Mucosa of gallbladder (tissue), 1 donor: Measurements from ENCODE around the gene TGOLN2. TPM values are rescaled to one million over a fixed set of nuclear protein-coding genes. Genes with fewer than 3 reads are reported as not detected.

Experiments
- total RNA-seq: library from RNA; stranded (reverse); gene quantifications from one replicate; pipeline ENCODE4 v1.2.1, GENCODE V29; 2021
- donor health status: DM: no; HTN: no; CAD: no.

The TGOLN2 gene
- total RNA-seq, 1 donor from 2014 or later, result 237 TPM

Other genes with a start within 250 kb of the TGOLN2 start
- 7.6 TPM for gene TCF7L1, start 194.6 kb downstream of the TGOLN2 start, total RNA-seq
- 86.4 TPM for gene RETSAT, start 26.5 kb upstream of the TGOLN2 start, total RNA-seq
- 30.3 TPM for gene ELMOD3, start 26.8 kb upstream of the TGOLN2 start, total RNA-seq
- gene CAPG, start 82.4 kb upstream of the TGOLN2 start, total RNA-seq, result 125 TPM
- gene SH2D6, start 90.7 kb upstream of the TGOLN2 start, total RNA-seq, result 9.9 TPM
- 262 TPM for gene MAT2A, start 211.2 kb upstream of the TGOLN2 start, total RNA-seq
- 77.4 TPM for gene GGCX, start 233.5 kb upstream of the TGOLN2 start, total RNA-seq
- 178 TPM for gene VAMP8, start 249.6 kb upstream of the TGOLN2 start, total RNA-seq